ENCODE measurements around the gene ZNF396.

Gene ZNF396

DNA sequence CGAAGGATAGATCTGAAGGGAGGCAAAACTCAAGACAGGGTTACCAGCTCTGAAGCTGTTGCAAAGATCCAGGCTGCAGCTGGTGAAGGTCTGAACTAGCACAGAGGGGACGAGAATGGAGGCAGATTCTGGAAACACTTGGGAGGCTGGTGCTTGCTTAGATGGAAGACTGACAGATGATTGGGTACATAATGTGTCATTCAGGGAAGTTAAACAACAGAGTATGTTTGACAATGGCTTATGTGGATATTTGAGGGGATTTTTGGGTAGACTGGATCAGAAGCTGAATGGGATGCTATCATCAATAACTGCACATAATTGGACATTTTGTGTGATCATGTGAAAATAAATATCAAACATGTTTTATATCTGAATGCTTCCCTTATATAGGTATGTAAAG is 2.3 kb upstream of the ZNF396 start:
- DNase-seq, result no peak

DNA sequence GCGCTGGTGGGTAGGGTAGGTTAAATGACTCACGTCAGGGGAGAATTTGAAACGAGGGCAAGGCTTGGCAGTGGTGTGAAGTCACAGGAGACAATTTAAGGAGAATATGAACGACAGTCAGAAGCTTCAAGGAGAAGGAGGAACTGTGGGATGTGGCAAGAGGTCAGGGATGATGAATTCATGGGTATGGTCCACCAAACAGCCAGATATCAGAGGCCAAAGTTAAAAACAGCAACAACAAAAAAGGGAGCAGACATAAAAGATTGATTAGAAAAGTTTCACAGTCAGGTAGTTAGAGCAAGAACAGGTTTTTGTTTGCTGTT is 1.4 kb upstream of the ZNF396 start:
- no peak for DNase-seq

DNA sequence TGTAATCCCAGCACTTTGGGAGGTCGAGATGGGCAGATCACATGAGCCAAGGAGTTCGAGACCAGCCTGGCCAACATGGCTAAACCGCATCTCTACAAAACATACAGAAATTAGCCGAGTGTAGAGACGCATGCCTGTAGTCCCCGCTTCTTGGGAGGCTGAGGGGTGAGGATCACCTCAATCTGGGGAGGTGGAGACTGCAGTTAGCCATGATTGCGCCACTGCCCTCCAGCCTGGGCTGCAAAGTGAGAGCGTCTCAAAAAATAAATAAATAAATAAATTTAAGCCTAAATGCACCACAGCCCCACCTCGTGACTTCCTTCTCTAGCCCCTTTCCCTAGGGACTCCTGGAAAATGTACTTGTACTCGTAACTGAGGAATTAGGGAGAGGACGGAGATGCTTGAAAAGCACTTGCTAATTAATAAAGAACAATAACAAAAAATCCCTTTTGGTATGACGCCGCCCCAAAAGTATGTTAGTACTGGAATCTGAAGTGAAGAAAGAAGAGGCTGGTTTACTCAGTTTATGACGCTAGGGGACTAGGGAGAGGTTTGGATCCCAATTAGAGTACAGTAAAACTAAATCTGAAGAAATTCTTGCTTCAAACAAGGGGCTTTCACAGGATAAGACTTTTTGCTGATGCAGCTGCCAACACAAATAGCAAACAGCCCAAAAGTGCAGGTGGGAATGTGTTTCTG is 887 bp upstream of the ZNF396 start:
- DNase-seq, result no peak

DNA sequence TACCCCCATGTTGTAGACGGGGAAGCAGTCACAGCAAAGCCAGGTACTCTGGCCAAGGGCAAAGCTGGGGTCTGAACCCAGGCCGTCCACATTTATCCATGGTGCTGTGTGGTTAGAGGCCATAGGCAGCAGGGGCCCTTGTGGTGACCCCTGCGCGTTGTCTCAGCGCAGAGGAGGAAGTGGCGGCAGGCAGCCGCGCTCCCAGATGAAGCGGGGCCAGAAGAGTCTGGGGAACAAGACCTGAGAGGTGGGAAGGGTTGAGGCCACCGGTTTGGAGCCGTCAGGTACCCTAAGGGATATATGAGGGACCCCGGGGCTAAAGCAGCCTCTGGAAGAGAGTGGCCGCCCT is 770 bp downstream of the ZNF396 start:
- DNase-seq, result peak; percentile 10

DNA sequence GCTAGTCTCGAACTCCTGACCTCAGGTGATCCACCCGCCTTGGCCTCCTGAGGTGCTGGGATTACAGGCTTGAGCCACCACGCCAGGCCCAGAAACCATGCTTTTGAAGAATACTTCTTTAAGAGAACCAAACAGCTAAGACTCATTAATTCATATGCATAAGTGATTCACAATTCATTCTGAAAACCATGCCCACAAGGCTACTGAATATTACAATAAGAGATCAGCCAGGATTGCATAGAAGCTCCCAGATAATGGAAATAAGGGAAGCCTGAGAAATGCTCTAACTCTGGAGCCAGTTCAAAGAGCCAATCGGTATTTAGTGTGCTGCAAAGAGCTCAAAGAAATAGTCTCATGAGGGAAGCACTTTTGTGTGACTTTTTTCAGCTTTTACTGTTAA is 2.4 kb downstream of the ZNF396 start:
- no peak for DNase-seq

DNA sequence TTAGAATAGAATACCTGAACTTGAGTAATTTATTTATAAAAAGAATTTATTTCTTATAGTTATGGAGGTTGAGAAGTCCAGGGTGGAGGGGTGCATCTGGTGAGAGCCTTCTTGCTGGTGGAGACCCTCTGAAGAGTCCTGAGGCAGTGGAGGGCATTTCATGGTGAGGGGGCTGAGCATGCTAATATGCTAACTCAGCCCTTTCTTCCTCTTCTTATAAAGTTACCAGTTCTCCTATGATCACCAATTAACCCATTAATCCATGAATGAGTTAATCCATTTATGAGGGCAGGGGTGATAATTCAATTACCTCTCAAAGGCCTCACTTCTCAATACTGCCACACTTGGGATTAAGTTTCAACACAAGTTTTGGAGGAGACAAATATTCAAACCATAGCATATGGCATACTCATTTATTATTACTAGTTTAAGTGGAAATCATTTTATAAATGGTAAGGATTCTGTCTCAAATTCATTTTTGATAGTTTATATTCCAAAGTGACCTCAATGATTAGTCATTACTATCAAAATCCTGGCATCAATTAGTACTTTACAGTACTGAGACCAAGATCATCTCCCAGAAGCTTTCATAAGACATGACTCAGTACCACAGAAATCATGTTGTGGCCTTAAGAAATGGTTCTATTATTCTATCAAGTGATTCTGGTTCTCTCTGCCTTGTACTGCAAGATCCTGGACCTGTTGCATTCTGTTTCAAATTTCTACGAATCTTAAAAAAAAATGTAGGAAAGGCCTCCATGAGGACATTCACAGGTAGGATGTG is 5.5 kb downstream of the ZNF396 start:
- DNase-seq, result no peak

DNA sequence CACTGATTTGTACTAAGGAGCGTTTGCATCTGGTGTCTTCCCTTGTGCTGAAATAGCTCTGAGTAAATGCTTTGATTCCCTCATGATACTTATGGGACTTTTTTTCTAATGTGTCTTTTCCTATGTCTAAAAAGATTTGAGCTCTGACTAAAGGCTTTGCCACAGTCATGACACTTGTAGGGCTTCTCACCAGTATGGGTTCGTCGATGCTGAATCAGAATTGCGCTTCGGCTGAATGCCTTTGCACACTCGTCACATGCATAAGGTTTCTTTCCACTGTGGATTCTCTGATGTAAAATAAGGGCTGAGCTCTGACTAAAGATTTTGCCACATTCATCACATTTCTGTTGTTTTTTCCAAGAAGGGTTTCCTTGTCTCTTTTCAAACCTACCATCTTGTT is 8.0 kb downstream of the ZNF396 start:
- DNase-seq, result no peak

DNA sequence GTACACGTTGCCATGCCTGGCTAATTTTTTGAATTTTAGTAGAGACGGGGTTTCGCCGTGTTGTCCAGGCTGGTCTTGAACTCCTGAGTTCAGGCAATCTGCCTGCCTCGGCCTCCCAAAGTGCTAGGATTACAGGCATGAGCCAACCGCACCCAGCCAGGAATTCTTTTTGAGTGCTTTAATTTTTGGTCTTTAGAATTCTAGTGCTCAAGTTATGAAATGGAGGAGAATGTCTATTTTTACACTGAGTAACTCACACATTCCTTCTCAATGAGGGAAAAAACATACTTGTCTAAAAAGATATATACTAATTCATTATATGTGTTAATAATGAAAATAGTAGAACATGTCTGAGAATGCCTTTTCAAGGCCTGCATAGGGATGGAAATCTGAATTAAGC is 8.5 kb downstream of the ZNF396 start:
- no peak for DNase-seq

DNA sequence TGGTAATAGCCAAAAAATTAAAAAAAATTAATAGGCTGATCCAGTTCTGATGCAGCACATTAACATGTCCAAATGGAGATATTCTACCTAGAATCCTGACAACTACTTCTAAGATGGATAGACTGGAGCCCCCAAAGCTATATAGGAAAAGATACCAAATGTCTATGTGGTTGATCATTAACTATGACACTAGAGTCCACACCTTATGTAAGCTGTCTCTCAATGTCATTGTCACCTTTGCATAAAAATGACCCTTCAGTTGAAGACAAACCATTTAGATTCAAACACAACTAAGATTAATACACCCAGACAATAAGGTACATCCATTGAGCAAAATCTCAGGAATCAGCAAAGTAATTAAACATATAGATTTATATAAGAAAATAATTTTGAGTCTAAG is 14.6 kb downstream of the ZNF396 start:
- DNase-seq, result no peak

DNA sequence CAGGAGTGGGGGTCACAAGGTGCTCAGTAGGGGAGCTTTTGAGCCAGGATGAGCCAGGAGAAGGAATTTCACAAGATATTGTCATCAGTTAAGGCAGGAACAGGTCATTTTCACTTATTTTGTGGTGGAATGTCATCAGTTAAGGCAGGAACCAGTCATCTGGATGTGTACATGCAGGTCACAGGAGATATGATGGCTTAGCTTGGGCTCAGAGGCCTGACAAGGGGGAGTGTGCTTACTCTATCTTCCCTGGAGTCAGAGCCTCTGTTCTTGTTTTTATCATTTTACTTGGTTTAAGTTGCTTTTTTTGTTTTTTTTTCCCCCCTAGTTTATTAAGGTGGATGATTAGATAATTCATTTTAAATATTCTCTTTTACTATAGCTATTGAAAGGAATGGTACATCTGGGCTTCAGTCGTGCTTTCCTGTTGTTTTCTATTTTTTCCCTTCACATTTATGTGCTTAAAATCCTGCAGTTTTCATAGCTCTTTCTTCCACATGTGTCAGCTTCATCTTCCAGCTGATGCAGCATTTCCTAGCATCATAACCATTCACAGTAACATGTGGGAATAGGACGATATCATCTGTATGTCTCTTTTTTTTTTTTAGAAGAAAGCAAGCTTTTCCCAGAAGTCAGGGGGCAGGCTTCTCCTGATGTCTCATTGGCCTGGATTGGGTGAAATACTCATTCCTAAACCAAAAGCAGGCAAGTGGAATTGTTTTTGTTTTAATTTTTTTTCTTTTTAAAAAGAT is 15.4 kb downstream of the ZNF396 start:
- no peak for DNase-seq

DNA sequence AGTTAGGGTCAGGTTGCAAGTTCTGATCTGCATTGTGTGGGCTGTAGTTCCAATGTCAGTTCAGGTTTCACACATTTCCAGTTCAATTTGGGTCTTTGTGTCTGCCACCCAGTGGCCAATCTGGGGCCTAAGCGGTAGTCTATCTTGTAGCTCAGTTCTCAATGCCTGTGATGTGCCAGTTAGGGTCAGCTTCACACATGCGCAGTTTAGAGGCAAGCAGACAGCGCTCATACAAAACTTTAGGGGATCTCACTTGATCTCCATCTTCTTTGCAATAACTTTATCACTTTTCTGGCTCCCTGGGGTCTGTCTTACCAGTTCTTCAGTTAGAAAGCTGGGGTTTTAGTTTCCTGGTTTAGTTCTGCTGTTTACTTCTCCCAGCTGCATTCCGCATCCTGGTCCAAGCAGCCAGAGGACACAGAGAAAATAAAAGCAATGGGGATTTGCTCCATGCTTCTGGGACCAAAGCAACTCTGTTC is 22.0 kb downstream of the ZNF396 start:
- DNase-seq, result peak; percentile 52

DNA sequence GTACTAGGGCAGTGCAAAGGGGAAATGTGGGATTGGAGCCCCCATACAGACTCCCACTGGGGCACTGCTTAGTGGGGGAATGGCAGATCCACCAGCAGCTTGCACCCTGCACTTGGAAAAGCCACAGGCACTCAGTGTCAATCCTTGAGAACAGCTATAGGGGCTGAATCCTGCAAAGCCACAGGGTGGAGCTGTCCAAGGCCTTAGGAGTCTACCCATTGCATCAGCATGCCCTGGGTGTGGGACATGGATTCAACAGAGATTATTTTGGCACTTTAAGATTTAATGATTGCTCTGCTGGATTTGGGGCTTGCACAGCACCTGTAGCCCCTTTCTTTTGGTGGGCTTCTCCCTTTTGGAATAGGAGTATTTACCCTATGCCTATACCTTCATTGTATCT is 24.4 kb downstream of the ZNF396 start:
- DNase-seq, result no peak

DNA sequence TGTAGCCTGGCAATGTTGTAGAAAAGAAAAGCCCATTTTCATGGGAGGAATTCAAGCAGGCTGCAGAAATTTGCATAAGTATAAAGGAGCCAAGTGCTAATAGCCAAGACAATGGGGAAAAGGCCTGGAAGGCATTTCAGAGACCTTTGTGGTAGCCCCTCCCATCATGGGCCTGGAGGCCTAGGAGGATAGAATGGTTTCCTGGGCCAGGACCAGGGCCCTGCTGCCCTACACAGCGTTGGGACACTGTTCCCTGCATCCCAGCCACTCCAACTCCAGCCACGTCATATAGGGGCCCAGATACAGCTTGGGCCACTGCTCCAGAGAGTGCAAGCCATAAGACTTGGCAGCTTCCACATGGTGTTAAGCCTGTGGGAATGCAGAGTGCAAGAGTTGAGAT is 24.9 kb downstream of the ZNF396 start:
- no peak for DNase-seq

DNA sequence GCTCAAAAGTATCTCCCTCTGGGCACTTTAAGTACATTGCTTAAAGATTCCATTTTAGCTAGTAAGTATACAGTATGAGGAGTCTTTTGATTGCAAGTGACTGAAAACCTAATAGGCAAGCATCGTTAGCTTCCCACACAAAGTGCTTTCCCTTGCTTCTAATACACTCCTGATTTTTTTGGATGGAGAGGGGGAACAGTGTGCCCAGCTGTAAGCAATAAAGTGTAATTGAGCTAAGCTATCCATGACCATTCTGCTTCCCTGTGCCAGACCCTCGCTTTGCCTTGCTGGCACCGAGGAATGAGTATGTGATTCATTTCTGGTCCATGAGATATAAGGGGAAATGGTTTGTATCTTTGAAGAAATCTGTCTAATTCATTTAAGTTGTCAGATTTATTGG is 29.1 kb downstream of the ZNF396 start:
- no peak for DNase-seq

DNA sequence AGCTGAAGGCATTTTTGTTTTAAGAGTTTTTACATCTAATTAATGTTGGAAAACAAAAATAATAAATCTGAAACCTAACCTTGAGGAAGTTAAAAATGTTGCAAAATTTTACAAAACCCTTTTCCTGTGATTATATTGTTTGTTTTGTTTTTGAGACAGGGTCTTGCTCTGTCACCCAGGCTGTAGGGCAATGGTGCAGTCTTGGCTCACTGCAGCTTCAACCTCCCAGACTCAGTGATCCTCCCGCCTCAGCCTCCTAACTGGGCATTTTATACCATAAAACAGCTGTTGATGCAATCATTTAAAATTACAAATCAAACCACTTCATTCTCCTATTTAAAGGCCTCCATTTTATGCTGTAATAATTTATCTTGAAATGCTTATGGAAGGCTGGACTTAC is 31.2 kb downstream of the ZNF396 start:
- no peak for DNase-seq

DNA sequence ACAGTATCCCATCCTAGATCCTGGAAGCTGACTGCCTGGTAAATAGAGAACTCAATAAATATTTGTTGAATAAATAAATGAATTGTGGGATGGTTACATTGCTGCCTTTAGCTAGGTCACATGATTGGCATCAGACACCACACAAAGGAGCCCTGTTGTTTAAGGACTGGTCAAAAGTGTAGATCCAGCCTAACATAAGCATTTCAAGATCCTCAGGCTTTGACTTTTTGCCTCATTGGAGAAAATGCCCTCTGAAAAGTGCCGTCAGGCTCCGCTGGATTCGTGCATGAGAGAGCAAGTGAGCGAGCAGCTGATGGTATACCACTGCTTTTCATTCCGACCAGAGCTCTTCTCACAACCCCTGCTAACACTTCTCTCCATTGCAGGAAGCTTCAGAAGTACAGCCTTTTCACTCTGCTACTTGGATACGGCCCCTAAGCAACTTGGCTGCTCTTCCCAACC is 31.6 kb downstream of the ZNF396 start:
- no peak for DNase-seq

DNA sequence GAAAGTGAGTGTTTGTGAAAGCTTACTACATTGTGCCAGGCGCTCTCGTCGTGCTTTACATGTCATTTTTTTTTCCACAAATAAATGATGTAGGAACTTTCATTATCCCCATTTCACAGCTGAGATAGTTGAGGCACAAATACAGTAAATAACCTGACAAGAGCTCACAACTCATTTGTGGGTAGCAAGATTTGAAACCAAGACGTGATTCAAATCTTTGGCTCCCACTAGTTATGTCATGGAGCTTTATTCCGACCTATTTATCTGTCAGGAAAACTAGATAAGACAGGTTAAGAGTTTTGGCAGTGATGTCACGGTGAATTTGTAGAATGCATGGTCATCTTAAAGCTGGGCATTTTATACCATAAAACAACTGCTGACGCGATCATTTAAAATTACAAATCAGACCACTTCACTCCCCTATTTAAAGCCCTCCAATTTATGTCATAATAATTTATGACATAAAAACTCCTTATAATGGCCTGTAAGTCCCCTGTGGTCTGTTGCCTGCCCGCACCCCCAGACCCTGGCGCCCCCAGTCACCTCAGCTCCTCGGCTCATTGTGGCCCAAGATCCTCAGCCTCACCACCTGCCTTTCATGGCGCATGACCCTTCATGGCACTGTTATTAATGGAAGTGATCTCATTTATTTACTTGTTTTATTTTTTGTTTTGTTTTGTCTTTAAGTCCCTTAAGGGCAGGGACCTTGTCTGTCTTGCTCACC is 32.2 kb downstream of the ZNF396 start:
- DNase-seq, result no peak

DNA sequence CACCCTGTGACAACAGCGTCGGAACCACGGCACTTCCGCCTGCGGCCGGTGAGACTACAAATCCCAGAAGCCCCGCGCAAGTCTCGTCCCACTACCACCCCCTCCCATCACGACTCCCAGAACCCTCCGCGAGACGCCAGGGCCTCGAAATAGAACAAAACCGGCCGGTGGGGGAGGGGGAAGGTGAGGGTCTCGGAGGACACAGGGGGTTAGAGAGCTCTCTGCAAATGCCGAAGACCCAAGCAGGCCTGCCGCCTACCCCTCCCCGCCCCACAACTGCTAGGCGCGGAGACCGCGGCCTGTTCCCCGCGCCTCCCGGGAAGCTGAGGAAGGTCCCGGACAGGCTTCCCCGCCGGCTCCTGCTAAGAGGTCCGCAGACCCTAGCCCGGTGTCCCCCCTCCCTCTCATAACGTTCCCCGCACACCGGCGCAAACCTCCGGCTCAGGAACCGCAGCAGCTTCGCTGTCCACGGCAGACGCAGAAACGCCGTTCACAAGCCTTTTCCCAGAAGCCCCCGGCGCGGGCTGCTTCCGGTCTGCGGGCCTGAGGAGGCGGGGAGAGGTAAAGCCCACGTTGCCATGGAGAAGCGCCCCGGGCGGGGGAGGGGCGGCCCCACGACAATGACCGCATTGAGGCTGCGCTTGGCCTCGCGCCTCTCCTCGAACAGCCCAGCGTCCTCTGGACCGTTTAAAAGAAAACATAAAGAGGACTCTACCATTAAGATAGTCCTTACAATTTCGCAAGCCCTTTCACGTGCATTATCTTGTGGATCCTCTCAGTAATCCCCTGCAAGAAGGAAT is 33.0 kb downstream of the ZNF396 start, which contains the start of gene ZNF24:
ZNF24 (minus strand) TSS at position 485 of the 800 bp plus-strand sequence. CDS start 3,770 bp downstream, outside the sequence.
- peak; percentile 95 for DNase-seq

DNA sequence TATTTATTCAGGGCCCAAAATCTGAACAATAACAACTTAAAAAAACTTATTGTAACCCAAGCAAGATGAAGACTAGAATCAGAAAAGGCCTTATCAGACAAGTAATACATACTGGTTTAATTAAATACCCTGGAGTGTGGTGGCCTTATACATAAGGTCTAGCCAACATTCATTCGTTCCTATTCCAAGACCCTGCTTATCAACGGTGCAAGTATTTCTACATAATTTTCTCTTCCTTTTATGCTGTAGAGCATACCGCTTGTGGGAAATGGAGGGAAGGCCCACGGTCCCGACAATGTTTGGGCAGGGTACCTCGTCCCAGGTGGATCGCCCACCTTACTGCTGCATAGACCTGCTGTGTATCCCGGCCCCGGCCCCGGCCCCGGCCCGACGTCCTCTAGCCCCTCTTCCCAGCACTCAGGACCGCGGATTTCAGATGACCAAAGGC is 33.6 kb downstream of the ZNF396 start:
- DNase-seq, result no peak

DNA sequence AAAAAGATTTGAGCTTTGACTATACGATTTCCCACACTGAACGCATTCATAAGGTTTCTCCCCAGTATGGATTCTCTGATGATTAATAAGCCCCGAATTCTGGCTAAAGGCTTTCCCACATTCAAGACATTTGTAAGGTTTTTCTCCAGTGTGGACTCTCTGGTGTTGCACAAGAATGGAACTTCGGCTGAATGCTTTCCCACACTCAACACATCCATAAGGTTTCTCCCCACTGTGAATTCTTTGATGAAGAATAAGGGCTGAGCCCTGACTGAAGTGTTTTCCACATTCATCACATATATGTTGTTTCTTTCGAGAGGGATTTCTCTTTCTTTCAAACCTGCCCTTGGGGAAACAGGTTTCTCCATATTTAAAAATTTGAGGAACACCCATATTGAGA is 39.9 kb downstream of the ZNF396 start:
- DNase-seq, result no peak

DNA sequence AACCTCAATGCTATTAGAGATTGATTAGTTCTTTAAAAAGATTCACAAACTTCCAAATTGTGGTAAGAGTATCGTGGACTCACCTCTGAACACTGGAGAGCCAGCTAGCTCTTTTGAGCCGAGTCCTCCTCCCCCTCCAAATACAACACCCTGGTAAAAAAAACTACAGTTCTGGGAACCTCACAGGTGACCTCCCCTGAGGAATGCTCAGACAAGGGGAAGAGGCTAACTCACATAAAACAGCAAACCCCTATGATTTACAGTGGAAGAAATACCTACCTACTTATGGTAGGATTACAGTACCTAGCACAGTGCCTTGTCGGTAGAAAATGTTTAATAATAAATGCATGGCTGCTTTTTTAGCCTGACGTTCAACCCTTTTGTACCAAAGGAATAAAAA is 41.3 kb downstream of the ZNF396 start:
- DNase-seq, result no peak

DNA sequence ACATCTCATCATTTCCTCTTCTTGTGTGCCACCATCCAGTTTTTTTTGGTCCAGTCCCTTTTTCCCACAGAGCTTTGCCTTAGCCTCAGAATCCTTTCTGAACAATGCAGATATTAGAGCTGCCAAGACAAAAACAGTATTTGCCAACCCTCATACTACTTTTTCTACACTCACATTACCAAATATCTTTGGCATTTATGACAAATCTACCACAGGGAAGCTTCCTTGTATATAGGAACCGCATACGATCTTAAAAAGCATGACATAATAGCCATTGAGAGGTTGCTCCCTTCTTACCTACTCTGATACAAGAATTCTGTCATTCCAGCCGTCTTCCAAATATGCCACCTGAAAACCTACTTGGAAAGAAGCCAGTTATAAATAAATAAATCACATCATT is 42.3 kb downstream of the ZNF396 start:
- no peak for DNase-seq

All from activated CD4-positive, alpha-beta T cell treated with anti-CD3 and anti-CD28 coated beads, Interleukin-2, Interleukin-6, amounts not matched to agents 100 ng/mL and 50 ng/mL, durations not matched to agents 16 hours and 8 hours (primary cell).